Adrenal gland (tissue), 5 donors: Measurements from ENCODE around the gene DLG5.

Source experiments
- POLR2A ChIP-seq, 2 donors: fragments of 450-650 bp; IDR thresholded peaks; one replicate each; pipeline ENCODE4 v1.6.1; 2017; ENCODE audit warnings: antibody characterized with exemption in 2 of 2, mild to moderate bottlenecking in 2 of 2, moderate library complexity in 1 of 2
- TF ChIP-seq, protein P1 (sequence below), 6 experiments: fragments of 450-650 bp in 4 of 6; fragments of 200-600 bp in 2 of 6; sonication (generic) in 1 of 6; IDR thresholded peaks; 1 replicate in 5 of 6; 2 replicates in 1 of 6; pipeline versions ENCODE4 v1.5.1 to v1.8.0; 2016 to 2021; ENCODE audit warnings: antibody characterized with exemption in 6 of 6, mild to moderate bottlenecking in 2 of 6, moderate library complexity in 1 of 6
- donor health status: DM: no; HTN: no; CAD: no.

DNA sequence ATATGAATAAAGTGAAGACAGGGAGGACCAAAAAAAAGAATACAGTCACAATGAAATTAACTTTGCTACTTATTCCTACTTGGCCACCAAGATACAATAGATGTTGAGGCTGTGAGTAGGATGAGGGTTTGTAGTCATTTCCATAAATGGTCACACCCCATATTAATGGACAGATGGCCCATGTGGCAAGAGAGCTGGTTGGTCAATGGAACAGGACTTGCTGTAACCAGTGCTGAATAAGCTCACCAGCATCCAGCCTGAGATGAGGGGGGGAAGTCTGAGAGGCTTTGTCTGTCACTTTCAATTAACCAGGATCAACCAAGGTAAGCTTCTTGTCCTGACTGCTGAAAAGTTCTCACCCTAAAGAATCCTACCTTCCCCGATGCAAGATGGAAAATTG is 158.5 kb downstream of the DLG5 start:
- TF ChIP-seq, protein P1, sequence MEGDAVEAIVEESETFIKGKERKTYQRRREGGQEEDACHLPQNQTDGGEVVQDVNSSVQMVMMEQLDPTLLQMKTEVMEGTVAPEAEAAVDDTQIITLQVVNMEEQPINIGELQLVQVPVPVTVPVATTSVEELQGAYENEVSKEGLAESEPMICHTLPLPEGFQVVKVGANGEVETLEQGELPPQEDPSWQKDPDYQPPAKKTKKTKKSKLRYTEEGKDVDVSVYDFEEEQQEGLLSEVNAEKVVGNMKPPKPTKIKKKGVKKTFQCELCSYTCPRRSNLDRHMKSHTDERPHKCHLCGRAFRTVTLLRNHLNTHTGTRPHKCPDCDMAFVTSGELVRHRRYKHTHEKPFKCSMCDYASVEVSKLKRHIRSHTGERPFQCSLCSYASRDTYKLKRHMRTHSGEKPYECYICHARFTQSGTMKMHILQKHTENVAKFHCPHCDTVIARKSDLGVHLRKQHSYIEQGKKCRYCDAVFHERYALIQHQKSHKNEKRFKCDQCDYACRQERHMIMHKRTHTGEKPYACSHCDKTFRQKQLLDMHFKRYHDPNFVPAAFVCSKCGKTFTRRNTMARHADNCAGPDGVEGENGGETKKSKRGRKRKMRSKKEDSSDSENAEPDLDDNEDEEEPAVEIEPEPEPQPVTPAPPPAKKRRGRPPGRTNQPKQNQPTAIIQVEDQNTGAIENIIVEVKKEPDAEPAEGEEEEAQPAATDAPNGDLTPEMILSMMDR (IDR thresholded peaks at IDR 0.05) = no peak
- no peak for TF ChIP-seq POLR2A (IDR thresholded peaks at IDR 0.05)
